ENCODE measurements around the gene PATE3. TPM values are rescaled to one million over a fixed set of nuclear protein-coding genes. Genes with fewer than 3 reads are reported as not detected.

Gene PATE3, protein sequence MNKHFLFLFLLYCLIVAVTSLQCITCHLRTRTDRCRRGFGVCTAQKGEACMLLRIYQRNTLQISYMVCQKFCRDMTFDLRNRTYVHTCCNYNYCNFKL
- total RNA-seq, result not detected in 2 replicates
- not detected for total RNA-seq (2013)
- not detected in 2 replicates for polyA plus RNA-seq
- not detected in 2 replicates for polyA minus RNA-seq

DNA sequence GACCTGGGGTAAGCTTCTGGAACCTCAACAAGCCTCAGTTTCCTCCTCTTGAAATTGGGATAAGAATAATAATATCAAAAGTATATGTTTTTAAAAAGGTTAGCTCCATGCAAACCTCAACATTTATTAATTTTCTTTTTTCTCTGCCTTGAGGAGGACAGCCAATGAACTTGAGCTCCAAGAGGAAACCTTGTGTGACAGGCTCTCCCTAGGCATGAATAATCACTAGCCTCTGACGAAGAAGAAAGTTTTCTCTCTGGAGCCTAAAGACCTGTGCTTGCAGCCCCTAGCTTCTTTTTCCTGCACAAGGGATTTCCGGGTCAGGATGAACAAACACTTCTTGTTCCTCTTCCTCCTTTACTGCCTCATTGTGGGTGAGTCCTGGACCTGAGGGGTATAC lies at the start of gene PATE3:
Gene PATE3, plus strand, starts transcription at position 301 of the 400 bp plus-strand sequence. Its CDS starts 25 bp downstream, at position 326.
- ChIA-PET POLR2A (no interaction called here), CTCF (interaction anchor here (1.0 kb wide), 1 partner anchor 88 kb away, joined by 3 read pairs; no protein-coding TSS in a partner anchor)
- ATAC-seq (ENCODE audit: low read depth), result no peak
- no peaks in the 10 kb centered on the region for H4K20me1 ChIP-seq (ENCODE audit: control insufficient read depth, insufficient read depth, low read length, poor library complexity, severe bottlenecking)
- H3K36me3 ChIP-seq (replicated peaks in 1 of 2; ENCODE audit: control extremely low read depth in 1 of 2, control insufficient read depth in 1 of 2, extremely low read depth in 1 of 2, insufficient read depth in 2 of 2, low read length in 1 of 2), result no peaks in the 10 kb centered on the region
- intact Hi-C loops (cut with micrococcal nuclease), result no loop called here
- H3K4me3 Mint-ChIP-seq, result no peak within 1 kb of the TSS
- H3K9ac ChIP-seq (ENCODE audit: low read length), result no peak within 1 kb of the TSS
- H3K9me3 Mint-ChIP-seq (ENCODE audit: insufficient read depth), result no peaks in the 10 kb centered on the region
- no peak for DNase-seq
- no peaks in the 10 kb centered on the region for H3K79me2 ChIP-seq (ENCODE audit: control insufficient read depth, insufficient read depth, low read length)
- H2AFZ ChIP-seq (ENCODE audit: insufficient read depth, low read depth, low read length, poor library complexity, severe bottlenecking), result no peak within 1 kb of the TSS
- H3K4me2 ChIP-seq (replicated peaks; ENCODE audit: low read depth, low read length, poor library complexity, severe bottlenecking), result no peak within 1 kb of the TSS
- H3K4me3 ChIP-seq (ENCODE audit: control extremely low read depth in 1 of 5, extremely low read depth in 1 of 5, insufficient read depth in 1 of 5, low read depth in 2 of 5, low read length in 4 of 5), result no peak within 1 kb of the TSS
- no peaks in the 10 kb centered on the region for H3K4me1 Mint-ChIP-seq
- 0% methylated on average over 1 of the region's 2 CpGs for WGBS (ENCODE audit: insufficient coverage)
- H3K4me1 ChIP-seq (ENCODE audit: control insufficient read depth in 2 of 2, insufficient read depth in 2 of 2, low read length in 2 of 2), result no peaks in the 10 kb centered on the region
- no peak within 1 kb of the TSS for H3K27ac Mint-ChIP-seq
- H3K27me3 ChIP-seq (replicated peaks in 1 of 4; ENCODE audit: control extremely low read depth in 1 of 4, control insufficient read depth in 3 of 4, insufficient read depth in 4 of 4, low read length in 3 of 4), result no peaks in the 10 kb centered on the region
- H3K9me3 ChIP-seq (ENCODE audit: control extremely low read depth in 1 of 3, control insufficient read depth in 2 of 3, insufficient read depth in 1 of 3, low read length in 2 of 3), result peaks cover 0 to 4% (median 2%) of the 10 kb centered on the region in 3 donors
- H3K27ac ChIP-seq (ENCODE audit: low read length in 2 of 2), result no peak within 1 kb of the TSS
- peaks cover 4% of the 10 kb centered on the region for H3K27me3 Mint-ChIP-seq
- TF ChIP-seq, protein P1, sequence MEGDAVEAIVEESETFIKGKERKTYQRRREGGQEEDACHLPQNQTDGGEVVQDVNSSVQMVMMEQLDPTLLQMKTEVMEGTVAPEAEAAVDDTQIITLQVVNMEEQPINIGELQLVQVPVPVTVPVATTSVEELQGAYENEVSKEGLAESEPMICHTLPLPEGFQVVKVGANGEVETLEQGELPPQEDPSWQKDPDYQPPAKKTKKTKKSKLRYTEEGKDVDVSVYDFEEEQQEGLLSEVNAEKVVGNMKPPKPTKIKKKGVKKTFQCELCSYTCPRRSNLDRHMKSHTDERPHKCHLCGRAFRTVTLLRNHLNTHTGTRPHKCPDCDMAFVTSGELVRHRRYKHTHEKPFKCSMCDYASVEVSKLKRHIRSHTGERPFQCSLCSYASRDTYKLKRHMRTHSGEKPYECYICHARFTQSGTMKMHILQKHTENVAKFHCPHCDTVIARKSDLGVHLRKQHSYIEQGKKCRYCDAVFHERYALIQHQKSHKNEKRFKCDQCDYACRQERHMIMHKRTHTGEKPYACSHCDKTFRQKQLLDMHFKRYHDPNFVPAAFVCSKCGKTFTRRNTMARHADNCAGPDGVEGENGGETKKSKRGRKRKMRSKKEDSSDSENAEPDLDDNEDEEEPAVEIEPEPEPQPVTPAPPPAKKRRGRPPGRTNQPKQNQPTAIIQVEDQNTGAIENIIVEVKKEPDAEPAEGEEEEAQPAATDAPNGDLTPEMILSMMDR (IDR thresholded peaks at IDR 0.05), result no peak
- TF ChIP-seq EZH2 (IDR thresholded peaks at IDR 0.05; ENCODE audit: borderline replicate concordance, insufficient read depth, low read depth, low read length, poor library complexity, severe bottlenecking), result no peak

DNA sequence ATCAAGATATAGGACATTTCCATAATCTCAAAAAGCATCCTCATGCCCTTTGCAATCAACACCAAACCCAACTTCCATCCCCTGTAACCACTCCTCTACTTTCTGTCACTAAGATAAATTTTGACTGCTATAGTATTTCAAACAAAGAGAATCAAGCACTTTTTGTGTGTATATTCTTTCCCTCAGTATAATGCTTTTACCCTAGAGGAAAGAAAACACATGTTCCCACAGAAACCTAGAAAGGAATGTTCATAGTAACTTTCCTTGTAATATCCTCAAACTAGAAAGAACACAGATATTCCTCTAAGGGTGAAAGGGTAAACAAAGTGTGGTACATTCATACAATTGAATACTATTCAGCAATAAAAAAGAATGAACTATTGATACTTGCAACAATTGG lies 47.3 kb upstream of the PATE3 start:
- no peak overlapping the region for H3K9ac ChIP-seq (ENCODE audit: low read length)
- POLR2A ChIA-PET, result no interaction called here
- CTCF ChIA-PET, result no interaction called here
- H2AFZ ChIP-seq (ENCODE audit: insufficient read depth, low read depth, low read length, poor library complexity, severe bottlenecking), result no peak overlapping the region
- H3K27ac Mint-ChIP-seq, result no peak overlapping the region
- H4K20me1 ChIP-seq (ENCODE audit: control insufficient read depth, insufficient read depth, low read length, poor library complexity, severe bottlenecking), result no peaks in the 10 kb centered on the region
- no peaks in the 10 kb centered on the region for H3K79me2 ChIP-seq (ENCODE audit: control insufficient read depth, insufficient read depth, low read length)
- no peaks in the 10 kb centered on the region for H3K36me3 ChIP-seq (replicated peaks in 1 of 2; ENCODE audit: control extremely low read depth in 1 of 2, control insufficient read depth in 1 of 2, extremely low read depth in 1 of 2, insufficient read depth in 2 of 2, low read length in 1 of 2)
- no peaks in the 10 kb centered on the region for H3K4me1 ChIP-seq (ENCODE audit: control insufficient read depth in 2 of 2, insufficient read depth in 2 of 2, low read length in 2 of 2)
- H3K9me3 Mint-ChIP-seq (ENCODE audit: insufficient read depth), result peaks cover 2% of the 10 kb centered on the region
- H3K9me3 ChIP-seq (ENCODE audit: control extremely low read depth in 1 of 3, control insufficient read depth in 2 of 3, insufficient read depth in 1 of 3, low read length in 2 of 3), result no peaks in the 10 kb centered on the region
- DNase-seq, result no peak
- H3K27ac ChIP-seq (ENCODE audit: low read length in 2 of 2), result no peak overlapping the region
- H3K4me2 ChIP-seq (replicated peaks; ENCODE audit: low read depth, low read length, poor library complexity, severe bottlenecking), result no peak overlapping the region
- no peak overlapping the region for H3K4me3 Mint-ChIP-seq
- no peak for ATAC-seq (ENCODE audit: low read depth)
- intact Hi-C loops (cut with micrococcal nuclease), result no loop called here
- no peak for TF ChIP-seq EZH2 (IDR thresholded peaks at IDR 0.05; ENCODE audit: borderline replicate concordance, insufficient read depth, low read depth, low read length, poor library complexity, severe bottlenecking)
- TF ChIP-seq, protein P1 (IDR thresholded peaks at IDR 0.05), result no peak
- H3K27me3 ChIP-seq (replicated peaks in 1 of 4; ENCODE audit: control extremely low read depth in 1 of 4, control insufficient read depth in 3 of 4, insufficient read depth in 4 of 4, low read length in 3 of 4), result no peaks in the 10 kb centered on the region
- no peaks in the 10 kb centered on the region for H3K4me1 Mint-ChIP-seq
- no peak overlapping the region for H3K4me3 ChIP-seq (ENCODE audit: control extremely low read depth in 1 of 5, extremely low read depth in 1 of 5, insufficient read depth in 1 of 5, low read depth in 2 of 5, low read length in 4 of 5)
- H3K27me3 Mint-ChIP-seq, result peaks cover 4% of the 10 kb centered on the region

All from B cell (primary cell).